ENCODE measurements around the gene SPATA33. TPM values are rescaled to one million over a fixed set of nuclear protein-coding genes. Genes with fewer than 3 reads are reported as not detected.

Gene SPATA33
- total RNA-seq, 1 experiment from 2014 or later = 25.6 TPM

DNA sequence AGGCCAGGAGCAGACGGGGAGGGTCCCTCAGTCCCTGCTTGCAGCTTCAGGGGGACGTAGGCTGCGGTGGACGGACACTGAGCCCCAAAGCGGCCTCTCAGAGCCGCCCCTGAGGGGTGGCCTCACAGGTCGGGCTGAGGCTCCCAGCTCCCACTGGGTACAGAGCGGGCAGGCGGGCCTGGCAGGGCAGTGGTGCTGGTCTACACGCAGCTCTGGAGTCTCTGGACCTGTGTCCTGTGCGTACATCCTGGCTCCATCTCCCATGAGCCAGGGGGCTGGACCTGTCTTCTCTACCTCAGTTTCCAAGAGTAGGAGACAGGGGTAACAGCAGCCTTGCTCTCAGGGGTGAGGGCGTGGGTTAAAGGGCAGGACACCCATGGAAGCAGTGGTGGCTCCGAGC lies 42.5 kb upstream of the SPATA33 start:
- H3K4me3 ChIP-seq = no peak overlapping the region

DNA sequence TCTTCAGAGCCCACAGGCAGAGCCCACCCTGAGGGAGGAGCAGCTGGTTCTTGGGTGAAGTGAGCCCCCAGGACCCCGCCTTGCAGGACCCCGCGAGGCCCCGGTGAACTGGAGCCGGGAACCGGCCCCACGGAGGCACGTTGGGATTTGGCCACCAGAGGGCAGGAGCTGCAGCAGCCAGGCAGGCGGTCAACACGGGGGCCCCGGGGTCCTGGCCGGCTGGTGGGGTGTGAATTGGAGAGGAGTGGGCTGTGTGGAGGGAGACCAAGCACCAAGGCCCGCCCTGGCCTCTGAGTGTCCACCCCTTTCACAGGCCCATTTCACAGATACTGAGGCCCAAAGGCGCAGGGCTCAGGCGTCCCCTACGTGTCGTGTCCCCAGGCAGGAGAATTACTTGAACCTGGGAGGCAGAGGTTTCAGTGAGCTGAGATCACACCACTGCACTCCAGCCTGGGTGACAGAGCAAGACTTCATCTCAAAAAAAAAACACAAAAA lies 42.0 kb upstream of the SPATA33 start:
- no peaks in the 10 kb centered on the region for H3K9me3 ChIP-seq (ENCODE audit: insufficient read depth, low read depth)
- H4K20me1 ChIP-seq (ENCODE audit: insufficient read depth) = no peaks in the 10 kb centered on the region
- H3K27ac ChIP-seq = no peak overlapping the region
- no peak overlapping the region for H2AFZ ChIP-seq
- no TSS peak for BruUV-seq (replicated peaks)
- H3K36me3 ChIP-seq (ENCODE audit: low read depth) = no peaks in the 10 kb centered on the region
- ChIA-PET CTCF (interaction anchor here (0.6 kb wide), 1 partner anchor 23 kb away, joined by 11 read pairs; no protein-coding TSS in a partner anchor), POLR2A (ENCODE audit: unreplicated experiment) (no interaction called here)
- H3K79me2 ChIP-seq (ENCODE audit: low read depth) = no peaks in the 10 kb centered on the region
- H3K4me2 ChIP-seq = no peak overlapping the region
- DNase-seq = peak in 1 of 2 experiments; percentile 53
- peaks cover 9% of the 10 kb centered on the region; the same call in 1 of the 2 replicates for H3K27me3 ChIP-seq (ENCODE audit: insufficient read depth, low read depth)
- H3F3A ChIP-seq (ENCODE audit: insufficient read depth, low read depth) = peaks cover 13% of the 10 kb centered on the region
- intact Hi-C loops (cut with micrococcal nuclease; ENCODE audit: unreplicated experiment) = no loop called here
- no peaks in the 10 kb centered on the region for H3K4me1 ChIP-seq (replicated peaks; ENCODE audit: insufficient read depth)
- H3K9me2 ChIP-seq (ENCODE audit: insufficient read depth) = no peaks in the 10 kb centered on the region
- no peak for TF ChIP-seq EZH2 (IDR thresholded peaks at IDR 0.05; ENCODE audit: low read depth)
- TF ChIP-seq, protein P1, sequence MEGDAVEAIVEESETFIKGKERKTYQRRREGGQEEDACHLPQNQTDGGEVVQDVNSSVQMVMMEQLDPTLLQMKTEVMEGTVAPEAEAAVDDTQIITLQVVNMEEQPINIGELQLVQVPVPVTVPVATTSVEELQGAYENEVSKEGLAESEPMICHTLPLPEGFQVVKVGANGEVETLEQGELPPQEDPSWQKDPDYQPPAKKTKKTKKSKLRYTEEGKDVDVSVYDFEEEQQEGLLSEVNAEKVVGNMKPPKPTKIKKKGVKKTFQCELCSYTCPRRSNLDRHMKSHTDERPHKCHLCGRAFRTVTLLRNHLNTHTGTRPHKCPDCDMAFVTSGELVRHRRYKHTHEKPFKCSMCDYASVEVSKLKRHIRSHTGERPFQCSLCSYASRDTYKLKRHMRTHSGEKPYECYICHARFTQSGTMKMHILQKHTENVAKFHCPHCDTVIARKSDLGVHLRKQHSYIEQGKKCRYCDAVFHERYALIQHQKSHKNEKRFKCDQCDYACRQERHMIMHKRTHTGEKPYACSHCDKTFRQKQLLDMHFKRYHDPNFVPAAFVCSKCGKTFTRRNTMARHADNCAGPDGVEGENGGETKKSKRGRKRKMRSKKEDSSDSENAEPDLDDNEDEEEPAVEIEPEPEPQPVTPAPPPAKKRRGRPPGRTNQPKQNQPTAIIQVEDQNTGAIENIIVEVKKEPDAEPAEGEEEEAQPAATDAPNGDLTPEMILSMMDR (conservative IDR thresholded peaks at IDR 0.05) = peak; percentile 91
- H3K4me3 ChIP-seq = no peak overlapping the region

More for the DNA sequence above, 42.5 kb upstream of the SPATA33 start:
- CTCF ChIA-PET = interaction anchor here (0.6 to 0.8 kb wide), 3 partner anchors 32 to 438 kb away, joined by 3 to 12 read pairs (median 8); no protein-coding TSS in a partner anchor
- Histone ChIP-seq H3K36me3 (ENCODE audit: low read depth) (no peaks in the 10 kb centered on the region), H2AFZ (no peak overlapping the region), H3K4me1 (replicated peaks; ENCODE audit: insufficient read depth) (no peaks in the 10 kb centered on the region), H3F3A (ENCODE audit: insufficient read depth, low read depth) (peaks cover 8% of the 10 kb centered on the region), H3K27ac (no peak overlapping the region), H4K20me1 (ENCODE audit: insufficient read depth) (no peaks in the 10 kb centered on the region), H3K9me2 (ENCODE audit: insufficient read depth) (no peaks in the 10 kb centered on the region), H3K9me3 (ENCODE audit: insufficient read depth, low read depth) (no peaks in the 10 kb centered on the region), H3K4me2 (no peak overlapping the region), H3K27me3 (ENCODE audit: insufficient read depth, low read depth) (peaks cover 4% of the 10 kb centered on the region; the same call in 1 of the 2 replicates), H3K79me2 (ENCODE audit: low read depth) (no peaks in the 10 kb centered on the region)
- TF ChIP-seq EZH2 (IDR thresholded peaks at IDR 0.05; ENCODE audit: low read depth) = no peak
- TF ChIP-seq, protein P1 (conservative IDR thresholded peaks at IDR 0.05) = no peak
- POLR2A ChIA-PET (ENCODE audit: unreplicated experiment) = no interaction called here
- no peak for DNase-seq
- BruUV-seq (replicated peaks) = no TSS peak
- intact Hi-C loops (cut with micrococcal nuclease; ENCODE audit: unreplicated experiment) = no loop called here

DNA sequence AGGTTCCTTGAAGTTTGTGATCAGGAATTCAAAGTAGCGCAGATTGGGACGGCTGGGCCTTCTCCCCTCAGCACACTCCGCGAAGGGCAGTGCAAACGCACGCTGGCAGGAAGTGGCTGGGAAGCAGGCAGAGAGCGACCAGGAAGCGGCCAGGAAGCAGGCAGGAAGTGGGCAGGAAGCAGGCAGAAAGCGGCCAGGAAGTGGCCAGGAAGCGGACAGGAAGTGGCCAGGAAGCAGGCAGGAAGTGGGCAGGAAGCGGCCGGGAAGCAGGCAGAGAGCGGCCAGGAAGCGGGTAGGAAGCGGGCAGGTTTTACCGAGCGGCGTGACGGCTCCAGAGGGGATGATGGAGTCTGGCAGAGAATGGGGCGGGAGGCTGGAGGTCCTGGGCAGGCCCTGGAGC lies 41.0 kb upstream of the SPATA33 start:
- Histone ChIP-seq H4K20me1 (ENCODE audit: insufficient read depth) (no peaks in the 10 kb centered on the region), H3K4me2 (no peak overlapping the region), H3K9me2 (ENCODE audit: insufficient read depth) (no peaks in the 10 kb centered on the region), H3K79me2 (ENCODE audit: low read depth) (no peaks in the 10 kb centered on the region), H3K9me3 (ENCODE audit: insufficient read depth, low read depth) (no peaks in the 10 kb centered on the region), H2AFZ (no peak overlapping the region), H3K4me3 (no peak overlapping the region), H3F3A (ENCODE audit: insufficient read depth, low read depth) (peaks cover 14% of the 10 kb centered on the region), H3K4me1 (replicated peaks; ENCODE audit: insufficient read depth) (no peaks in the 10 kb centered on the region), H3K27me3 (ENCODE audit: insufficient read depth, low read depth) (peaks cover 17% of the 10 kb centered on the region; the same call in 1 of the 2 replicates), H3K27ac (no peak overlapping the region), H3K36me3 (ENCODE audit: low read depth) (no peaks in the 10 kb centered on the region)
- BruUV-seq (replicated peaks) = no TSS peak
- POLR2A ChIA-PET (ENCODE audit: unreplicated experiment) = no interaction called here
- intact Hi-C loops (cut with micrococcal nuclease; ENCODE audit: unreplicated experiment) = no loop called here
- TF ChIP-seq EZH2 (IDR thresholded peaks at IDR 0.05; ENCODE audit: low read depth) = no peak
- TF ChIP-seq, protein P1 (conservative IDR thresholded peaks at IDR 0.05) = no peak
- CTCF ChIA-PET = interaction anchor here (0.7 kb wide), 1 partner anchor 48 kb away, joined by 5 read pairs; no protein-coding TSS in a partner anchor
- no peak for DNase-seq

All from PC-9 (cell line).